Urothelium cell line (cell line): ENCODE results near the gene PIK3IP1.
"Not testable (repeated sequence)": the region's sequence is repeated elsewhere in the genome, so short reads cannot be mapped to it uniquely, and the experiment has no call there.

Experiments
- DNase-seq: peaks from one replicate; pipeline ENCODE4 v3.0.0; 2011; ENCODE audit warnings: low spot score, mixed read lengths
- FAIRE-seq: peaks from 2 replicates; lab custom pipeline; 2011; peaks lifted over from hg19 to GRCh38; lab: Jason Lieb, UNC

PIK3IP1 gene, protein sequence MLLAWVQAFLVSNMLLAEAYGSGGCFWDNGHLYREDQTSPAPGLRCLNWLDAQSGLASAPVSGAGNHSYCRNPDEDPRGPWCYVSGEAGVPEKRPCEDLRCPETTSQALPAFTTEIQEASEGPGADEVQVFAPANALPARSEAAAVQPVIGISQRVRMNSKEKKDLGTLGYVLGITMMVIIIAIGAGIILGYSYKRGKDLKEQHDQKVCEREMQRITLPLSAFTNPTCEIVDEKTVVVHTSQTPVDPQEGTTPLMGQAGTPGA

DNA sequence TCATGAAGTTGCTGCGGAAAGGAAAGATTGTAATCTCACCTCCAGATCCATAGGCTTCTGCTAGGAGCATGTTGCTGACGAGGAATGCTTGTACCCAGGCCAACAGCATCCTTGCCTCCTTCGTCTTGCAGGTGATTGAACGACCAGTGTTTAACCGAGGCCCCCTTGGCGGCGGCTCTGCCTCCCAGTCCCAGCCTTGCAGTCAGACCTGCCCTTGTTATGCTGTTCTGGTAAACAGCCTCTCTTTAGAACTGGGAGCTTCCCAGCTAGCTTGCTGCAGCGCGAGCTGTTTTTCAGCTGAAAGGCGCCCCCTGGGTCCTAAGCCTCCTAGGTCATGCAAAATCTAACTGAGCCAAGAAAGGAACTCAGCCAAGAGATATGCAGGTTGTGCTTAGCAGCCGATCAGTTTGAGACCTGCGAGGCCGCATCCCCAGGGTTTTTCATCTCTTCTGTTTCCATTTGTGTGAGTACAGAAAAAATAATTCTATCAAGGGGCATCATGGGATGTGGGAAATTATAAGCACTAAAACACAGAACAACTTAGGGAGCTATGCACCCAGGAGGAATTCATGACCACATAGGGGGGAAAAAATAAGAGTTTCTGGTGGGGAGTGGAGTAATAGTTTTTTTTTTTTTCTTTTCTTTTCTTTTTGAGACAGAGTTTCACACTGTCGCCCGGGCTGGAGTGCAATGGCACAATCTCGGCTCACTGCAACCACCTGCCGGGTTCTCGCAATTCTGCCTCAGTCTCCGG is at the start of gene PIK3IP1:
Gene PIK3IP1 (minus strand): TSS at position 253 of the 754 bp plus-strand sequence. CDS start 144 bp downstream, at position 109.
- DNase-seq (peak; percentile 82), FAIRE-seq (peak; percentile 42)

GRCh38 chr22:31341386-31342088 is 49.2 kb upstream of the PIK3IP1 start:
- FAIRE-seq (no peak), DNase-seq (no peak)

DNA sequence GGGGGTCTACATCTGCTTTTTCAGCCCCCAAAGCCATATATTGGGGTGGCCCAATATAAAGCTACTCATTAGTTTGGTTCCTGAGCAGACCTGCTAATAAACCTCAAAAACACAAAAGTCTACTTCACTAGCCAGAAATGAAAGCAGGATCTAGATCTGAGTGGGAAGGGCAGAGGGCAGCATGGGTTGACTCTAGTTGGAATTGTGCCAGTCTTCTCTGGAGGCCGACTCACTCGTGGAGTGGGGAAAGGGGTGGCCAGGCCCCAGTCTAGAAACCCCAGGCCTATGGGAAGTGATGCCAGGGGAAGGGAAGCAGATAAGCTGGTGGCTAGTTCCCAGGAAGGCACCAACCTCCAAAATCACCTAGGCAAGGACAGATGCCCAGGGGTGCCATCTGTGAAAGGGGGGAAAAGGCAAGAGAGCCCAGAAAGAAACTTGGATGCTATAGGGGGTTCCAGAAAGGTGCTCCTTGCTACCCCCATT is 48.5 kb upstream of the PIK3IP1 start:
- FAIRE-seq, result no peak
- DNase-seq, result no peak

- no peak for DNase-seq
Observed at GRCh38 chr22:31340360-31340759, 48.1 kb upstream of the PIK3IP1 start.

DNA sequence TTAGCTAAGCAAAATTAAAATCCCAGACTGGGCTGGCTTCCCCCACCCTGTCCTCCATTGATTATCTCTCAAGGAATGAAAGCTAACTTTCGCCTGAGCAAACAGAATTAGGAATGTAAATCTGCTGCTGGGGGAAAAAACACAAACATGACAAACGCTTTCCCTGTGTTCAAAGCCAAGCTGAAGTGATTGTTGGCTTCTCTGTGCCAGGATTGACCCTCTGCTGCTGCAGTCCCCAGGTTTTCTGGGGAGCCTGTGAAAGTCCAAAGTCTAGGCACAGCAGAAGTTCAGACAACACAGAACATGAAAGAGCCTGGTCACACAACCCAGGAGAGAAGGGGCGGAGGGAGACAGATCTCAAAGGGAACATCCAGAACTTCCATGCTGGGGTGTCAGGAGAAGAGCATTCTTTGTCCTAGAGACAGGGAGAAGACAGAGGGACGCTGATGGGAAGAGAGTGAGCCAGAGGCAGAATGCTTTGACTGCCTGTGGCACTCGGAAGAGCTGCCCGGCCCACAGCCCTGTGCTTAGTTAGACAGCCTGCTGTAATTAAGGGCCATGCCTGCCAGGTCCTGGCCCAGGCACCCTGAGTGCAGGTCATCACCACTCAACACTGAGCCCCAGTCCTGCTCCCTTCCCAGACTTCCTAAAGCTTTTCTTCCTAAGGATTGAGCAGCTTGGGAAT is 47.0 kb upstream of the PIK3IP1 start:
- no peak for DNase-seq
- no peak for FAIRE-seq

More at GRCh38 chr22:31340360-31340759, 48.1 kb upstream of the PIK3IP1 start:
- FAIRE-seq, result no peak

DNA sequence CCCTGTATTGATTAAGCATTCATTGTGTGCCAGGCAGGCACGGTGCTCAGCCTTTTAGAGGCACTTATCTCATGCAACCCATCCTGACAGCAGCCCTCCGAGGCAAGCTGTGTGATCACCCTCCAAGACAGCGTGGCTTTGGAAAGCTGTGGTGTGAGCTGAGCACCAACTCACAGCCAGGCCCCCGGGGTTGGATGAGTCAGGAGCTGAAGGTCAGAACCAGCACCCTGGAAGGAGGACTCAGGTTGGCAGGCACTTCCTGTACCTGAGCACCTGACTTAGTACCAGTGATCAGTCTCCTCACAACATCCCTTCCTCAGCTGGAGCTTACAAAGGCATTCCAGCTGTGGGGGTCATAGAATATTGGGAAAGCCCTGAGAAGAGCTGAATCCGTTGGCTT is 44.9 kb upstream of the PIK3IP1 start:
- no peak for FAIRE-seq

DNA sequence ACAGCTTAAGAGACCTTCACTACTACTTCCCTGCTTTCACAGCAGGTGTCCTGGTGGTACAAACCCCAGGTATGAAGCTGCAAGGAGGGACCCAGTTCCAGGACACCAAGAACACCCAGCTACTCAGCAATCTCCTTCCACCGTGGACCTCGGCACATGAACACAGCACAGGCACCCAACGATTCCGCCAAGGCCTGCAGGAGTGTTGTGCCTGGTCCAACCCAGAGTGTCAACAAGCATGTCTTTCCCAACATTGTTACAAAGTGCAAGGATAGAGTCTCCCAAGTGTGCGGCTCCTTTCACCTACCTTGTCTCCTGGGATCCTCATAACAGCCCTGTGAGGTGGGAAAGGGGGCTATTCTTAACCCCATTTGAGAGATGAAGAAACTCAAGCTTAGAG is 42.0 kb upstream of the PIK3IP1 start:
- no peak for DNase-seq
- FAIRE-seq, result no peak

More for the DNA sequence above, 44.9 kb upstream of the PIK3IP1 start:
- DNase-seq, result no peak

DNA sequence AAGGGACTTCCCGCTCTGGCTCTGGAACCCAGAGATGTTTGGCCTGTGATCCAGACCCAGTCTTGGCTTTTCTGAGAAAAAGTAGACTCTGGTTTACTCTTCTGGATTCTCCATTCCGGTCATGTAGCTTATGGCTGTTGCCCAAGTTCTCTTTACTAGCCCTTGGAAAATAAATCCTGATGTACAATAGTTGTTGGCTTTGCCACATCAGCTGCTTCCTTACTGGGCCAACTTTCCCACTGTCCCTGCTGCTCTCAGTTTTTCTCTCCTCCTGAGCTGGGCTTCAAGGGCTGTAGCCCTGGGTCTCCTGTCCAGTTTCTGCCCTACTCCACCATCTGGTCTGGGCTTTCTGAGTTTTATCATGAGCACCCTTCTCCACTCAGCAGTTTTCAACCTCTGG is 41.4 kb upstream of the PIK3IP1 start:
- no peak for FAIRE-seq
- DNase-seq, result no peak

- DNase-seq (no peak), FAIRE-seq (no peak)
Observed at GRCh38 chr22:31332886-31333285, 40.6 kb upstream of the PIK3IP1 start.

DNA sequence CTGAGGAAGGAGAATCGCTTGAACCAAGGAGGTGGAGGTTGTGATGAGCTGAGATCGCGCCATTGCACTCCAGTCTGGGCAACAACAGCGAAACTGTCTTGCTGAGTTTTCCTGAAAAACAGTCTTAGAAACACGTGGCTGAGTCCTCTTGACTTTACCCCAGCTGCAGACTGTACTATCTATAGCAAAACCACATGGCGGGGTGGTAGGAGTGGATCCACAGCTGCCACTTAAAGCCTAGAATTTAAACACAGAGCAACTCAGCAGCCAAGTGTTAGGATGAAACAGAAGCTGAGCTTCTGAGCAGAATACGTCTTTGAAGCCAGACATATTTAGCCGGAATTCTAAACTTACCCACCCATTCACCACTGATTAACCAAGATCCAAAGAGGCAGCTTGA is 39.7 kb upstream of the PIK3IP1 start:
- no peak for DNase-seq
- FAIRE-seq, result no peak

DNA sequence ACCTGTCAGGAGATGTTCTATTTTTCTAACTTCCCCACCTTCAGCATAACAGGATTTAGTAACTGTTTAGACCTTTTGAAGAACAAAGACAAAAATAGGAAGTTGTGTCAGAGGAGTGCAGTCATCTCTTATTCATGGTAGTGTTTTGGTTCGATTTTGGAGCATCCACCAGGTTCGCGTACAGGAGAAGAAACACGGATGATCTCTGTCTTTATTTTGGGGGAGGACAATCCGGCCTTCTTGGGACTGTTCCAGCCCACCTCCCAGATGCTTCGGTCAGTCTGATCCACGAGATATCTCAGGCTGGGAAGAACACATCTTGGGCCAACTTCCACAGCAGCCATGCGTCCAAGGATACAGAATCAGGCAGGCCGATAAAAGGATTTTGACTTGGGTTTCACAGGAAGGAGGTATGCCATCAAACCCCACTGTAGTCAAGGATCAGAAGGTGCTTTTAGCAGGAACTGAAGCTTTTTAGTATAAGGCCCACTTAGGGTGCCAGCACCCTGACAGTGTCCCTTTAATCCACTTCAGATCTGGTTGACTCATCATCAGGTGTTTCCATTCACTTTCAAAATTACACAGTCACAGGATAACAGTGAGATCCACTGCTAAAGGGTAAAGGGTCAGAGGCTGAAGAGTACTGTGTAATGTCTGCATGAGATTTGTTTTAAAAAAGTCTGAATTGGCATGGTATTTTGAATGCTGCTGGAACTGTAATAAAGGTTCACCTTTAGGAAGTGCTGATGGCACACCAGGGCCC is 37.3 kb upstream of the PIK3IP1 start:
- no peak for FAIRE-seq

DNA sequence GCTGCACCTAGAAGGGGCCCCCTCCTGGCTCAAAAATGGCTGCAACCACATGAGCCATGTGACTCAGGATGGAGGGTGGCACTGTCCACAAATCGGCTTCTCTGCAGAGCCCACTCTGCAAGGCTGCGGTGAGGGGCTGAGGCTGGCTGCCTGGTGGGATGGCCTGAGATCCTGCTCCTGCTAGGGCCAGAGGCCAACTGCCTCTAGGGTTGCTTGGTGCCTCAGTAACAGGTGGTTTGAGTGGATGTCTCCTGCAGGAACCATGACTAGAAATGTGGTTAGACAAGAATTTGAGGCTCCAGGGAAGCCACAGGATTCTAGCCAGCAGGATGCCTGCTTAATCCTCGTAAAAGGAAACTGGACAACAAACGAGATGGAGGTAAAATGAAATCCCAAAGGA is 36.7 kb upstream of the PIK3IP1 start:
- no peak for FAIRE-seq
- no peak for DNase-seq

More for the DNA sequence above, 37.3 kb upstream of the PIK3IP1 start:
- no peak for DNase-seq

DNA sequence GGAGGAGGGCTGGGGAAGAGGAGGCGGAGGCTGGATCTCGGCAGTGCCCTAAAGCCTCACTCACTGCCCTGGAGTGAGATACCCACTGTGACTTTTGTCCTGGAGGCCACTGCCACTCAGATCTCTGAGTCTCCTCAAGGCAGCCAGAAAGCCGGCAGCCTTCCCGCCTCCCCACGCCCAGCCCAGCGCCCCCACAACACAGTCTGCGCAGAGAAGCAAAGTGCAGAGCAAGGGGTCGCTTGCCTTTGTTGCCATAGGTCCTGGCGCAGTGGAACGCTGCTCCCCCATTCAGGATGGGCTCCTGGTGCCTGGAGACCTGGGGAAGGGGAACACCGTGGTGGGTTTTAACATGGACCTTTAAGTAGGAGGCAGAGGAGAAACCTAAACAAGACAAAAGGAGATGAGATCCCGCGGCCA is 36.3 kb upstream of the PIK3IP1 start:
- no peak for FAIRE-seq
- DNase-seq, result no peak

DNA sequence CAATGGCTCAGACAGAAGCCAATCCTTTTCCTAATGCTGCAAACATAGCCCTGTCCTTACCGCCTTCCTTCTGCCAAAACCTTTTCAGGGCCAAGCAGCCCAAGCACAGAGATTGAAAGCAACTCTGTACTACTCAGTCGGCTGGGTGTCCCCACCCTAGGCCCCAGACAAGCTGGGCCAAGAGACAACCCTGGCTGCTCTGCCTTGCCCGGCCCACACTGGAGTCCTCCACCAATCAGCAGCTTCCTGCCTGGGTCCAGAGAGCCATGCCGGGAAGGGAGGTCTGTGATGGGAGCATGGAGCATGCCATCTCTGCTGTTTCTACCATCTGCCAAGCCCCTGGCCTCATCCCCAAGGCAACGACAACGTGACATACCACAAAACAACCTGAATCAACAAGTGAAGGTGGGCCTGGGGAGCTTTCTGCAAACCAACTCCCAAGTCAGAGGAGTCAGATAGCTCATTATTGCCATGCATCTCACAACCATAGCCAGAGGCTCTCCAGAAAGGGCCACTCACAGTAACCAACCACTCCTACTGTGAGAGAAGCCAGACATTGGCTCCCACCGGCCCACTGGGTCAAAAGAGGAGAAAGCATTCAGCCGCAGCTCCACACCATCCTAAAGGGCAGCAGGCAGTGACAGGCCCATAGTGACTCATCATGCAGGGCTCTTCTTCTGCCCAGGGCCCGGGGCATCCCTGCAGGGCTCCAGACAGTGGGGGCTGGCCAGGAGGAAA is 35.7 kb upstream of the PIK3IP1 start:
- FAIRE-seq, result no peak
- no peak for DNase-seq

GRCh38 chr22:31326877-31327276 is 34.6 kb upstream of the PIK3IP1 start:
- FAIRE-seq, result no peak
- no peak for DNase-seq

GRCh38 chr22:31323578-31324550 is 31.6 kb upstream of the PIK3IP1 start:
- FAIRE-seq (peak; percentile 55), DNase-seq (no peak)

DNA sequence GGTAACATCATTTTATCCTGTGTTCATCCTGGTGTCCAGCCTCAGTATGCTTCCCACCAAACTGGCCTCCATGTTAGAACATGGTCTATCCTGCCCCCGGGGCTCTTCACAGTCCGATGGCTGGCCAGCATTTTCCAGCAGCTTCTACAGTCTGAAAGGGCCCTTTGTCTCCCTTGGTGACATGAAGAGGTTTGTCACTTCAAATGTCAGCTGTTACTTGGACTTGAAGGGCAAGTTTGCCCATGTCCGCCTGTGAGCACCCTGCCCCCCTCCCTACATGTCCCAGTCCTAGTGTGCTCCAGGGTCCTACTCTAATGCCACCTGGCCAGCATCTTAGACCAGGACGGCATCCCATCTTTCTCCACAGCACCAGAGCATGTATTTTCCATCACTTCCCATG is 29.1 kb upstream of the PIK3IP1 start:
- FAIRE-seq, result no peak
- DNase-seq, result no peak

DNA sequence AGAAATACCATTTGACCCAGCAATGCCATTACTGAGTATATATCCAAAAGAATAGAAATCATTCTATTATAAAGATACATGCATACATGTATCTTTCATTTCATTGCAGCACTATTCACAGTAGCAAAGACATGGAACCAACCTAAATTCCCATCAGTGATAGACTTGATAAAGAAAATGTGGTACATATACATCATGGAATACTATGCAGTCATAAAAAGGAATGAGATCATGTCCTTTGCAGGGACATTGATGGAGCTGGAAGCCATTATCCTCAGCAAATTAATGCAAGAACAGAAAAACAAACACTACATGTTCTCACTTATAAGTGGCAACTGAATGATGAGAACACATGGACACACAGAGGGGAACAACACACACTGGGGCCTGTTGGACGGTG is 21.9 kb upstream of the PIK3IP1 start:
- not testable (repeated sequence) for FAIRE-seq, DNase-seq
